Loucy (cell line): ENCODE data around the gene TOGARAM1.

Experiments
- H2AFZ ChIP-seq: fragments of 200-600 bp; sonication (generic); 2 replicates; pipeline ENCODE4 v1.6.0; 2016; ENCODE audit warnings: antibody characterized with exemption, mild to moderate bottlenecking, low read length, moderate library complexity
- H3F3A ChIP-seq: fragments of 200-600 bp; 2 replicates; pipeline ENCODE4 v1.6.0; 2016; ENCODE audit warnings: antibody characterized with exemption, low read depth, mild to moderate bottlenecking
- H3K27me3 ChIP-seq: fragments of 200-600 bp; sonication (generic); 2 replicates; pipeline ENCODE4 v1.6.1; 2014; ENCODE audit warnings: low read length, mild to moderate bottlenecking; ENCODE audit not compliant: insufficient read depth, poor library complexity, severe bottlenecking
- H3K36me3 ChIP-seq: fragments of 200-600 bp; sonication (generic); 2 replicates; pipeline ENCODE4 v1.6.1; 2016; ENCODE audit warnings: low read length; ENCODE audit not compliant: insufficient read depth
- H3K4me1 ChIP-seq: fragments of 200-600 bp; sonication (generic); 2 replicates; pipeline ENCODE4 v1.5.1; 2014; ENCODE audit warnings: low read length, mild to moderate bottlenecking; ENCODE audit not compliant: insufficient read depth, poor library complexity, severe bottlenecking
- H3K4me2 ChIP-seq: fragments of 200-600 bp; sonication (generic); 2 replicates; pipeline ENCODE4 v1.6.0; 2014; ENCODE audit warnings: antibody characterized with exemption, low read length, low read depth, mild to moderate bottlenecking; ENCODE audit not compliant: poor library complexity, severe bottlenecking
- H3K4me3 ChIP-seq: fragments of 200-600 bp; sonication (generic); 2 replicates; pipeline ENCODE4 v1.5.1; 2014; ENCODE audit warnings: low read length, mild to moderate bottlenecking, mixed read lengths; ENCODE audit not compliant: poor library complexity, severe bottlenecking
- H3K79me2 ChIP-seq: fragments of 200-600 bp; sonication (generic); 2 replicates; pipeline ENCODE4 v1.6.1; 2014; ENCODE audit warnings: low read length; ENCODE audit not compliant: insufficient read depth
- H3K9ac ChIP-seq: fragments of 200-600 bp; sonication (generic); 2 replicates; pipeline ENCODE4 v1.6.0; 2014; ENCODE audit warnings: mild to moderate bottlenecking, low read depth, low read length, moderate library complexity; ENCODE audit not compliant: poor library complexity, severe bottlenecking
- H3K9me2 ChIP-seq: fragments of 200-600 bp; sonication (generic); replicated peaks from 2 replicates; pipeline ENCODE4 v1.6.1; 2016; ENCODE audit warnings: low read depth, low read length, mixed read lengths
- H3K9me3 ChIP-seq: fragments of 200-600 bp; sonication (generic); 2 replicates; pipeline ENCODE4 v1.6.1; 2014; ENCODE audit warnings: mild to moderate bottlenecking, antibody characterized with exemption, low read length, low read depth; ENCODE audit not compliant: insufficient read depth
- H4K20me1 ChIP-seq: fragments of 200-600 bp; sonication (generic); 2 replicates; pipeline ENCODE4 v1.6.0; 2014; ENCODE audit warnings: antibody characterized with exemption, low read length, mild to moderate bottlenecking; ENCODE audit not compliant: insufficient read depth, poor library complexity, severe bottlenecking
- CTCF ChIP-seq: fragments of 200-600 bp; sonication (generic); conservative IDR thresholded peaks from 2 replicates; pipeline ENCODE4 v1.5.1; 2014; ENCODE audit warnings: mild to moderate bottlenecking, antibody characterized with exemption, low read length
- EZH2phosphoT487 ChIP-seq: fragments of 200-600 bp; IDR thresholded peaks from 2 replicates; pipeline ENCODE4 v1.6.1; 2018; ENCODE audit warnings: antibody characterized with exemption, mild to moderate bottlenecking, moderate library complexity, borderline replicate concordance

TOGARAM1 gene

GRCh38 chr14:44968714-44969113, 6.7 kb downstream of the TOGARAM1 start:
- Histone ChIP-seq H3K27me3 (no peaks in the 10 kb centered on the region), H3K4me2 (peak overlapping the region; percentile 55), H3F3A (no peaks in the 10 kb centered on the region; the same call in 1 of the 2 replicates), H3K9ac (no peak overlapping the region), H3K4me1 (peaks cover 20% of the 10 kb centered on the region), H4K20me1 (no peaks in the 10 kb centered on the region), H3K9me2 (no peaks in the 10 kb centered on the region), H3K79me2 (peaks cover 14% of the 10 kb centered on the region), H3K4me3 (peak overlapping the region; percentile 64), H3K9me3 (no peaks in the 10 kb centered on the region), H2AFZ (no peak overlapping the region), H3K36me3 (no peaks in the 10 kb centered on the region)
- no peak for TF ChIP-seq CTCF
- TF ChIP-seq EZH2phosphoT487, result no peak

- Histone ChIP-seq H3K9me3 (no peaks in the 10 kb centered on the region), H3K4me2 (peak overlapping the region; percentile 48), H3K79me2 (peaks cover 28% of the 10 kb centered on the region), H3F3A (no peaks in the 10 kb centered on the region; the same call in 1 of the 2 replicates), H3K4me3 (peak overlapping the region; percentile 2), H3K9ac (no peak overlapping the region), H3K9me2 (no peaks in the 10 kb centered on the region), H2AFZ (no peak overlapping the region), H3K27me3 (no peaks in the 10 kb centered on the region), H3K36me3 (no peaks in the 10 kb centered on the region), H4K20me1 (no peaks in the 10 kb centered on the region), H3K4me1 (peaks cover 24% of the 10 kb centered on the region)
- TF ChIP-seq CTCF, result no peak
- no peak for TF ChIP-seq EZH2phosphoT487
Observed at GRCh38 chr14:44970907-44971306, 8.9 kb downstream of the TOGARAM1 start.

GRCh38 chr14:44971459-44971858, 9.5 kb downstream of the TOGARAM1 start:
- H3K9me3 ChIP-seq, result no peaks in the 10 kb centered on the region

More at GRCh38 chr14:44971459-44971858, 9.5 kb downstream of the TOGARAM1 start:
- Histone ChIP-seq H3K9me2 (no peaks in the 10 kb centered on the region), H3K79me2 (peaks cover 34% of the 10 kb centered on the region), H3K4me2 (peak overlapping the region; percentile 48), H3K4me1 (peaks cover 24% of the 10 kb centered on the region), H3F3A (no peaks in the 10 kb centered on the region; the same call in 1 of the 2 replicates), H3K9ac (no peak overlapping the region), H3K27me3 (no peaks in the 10 kb centered on the region), H4K20me1 (no peaks in the 10 kb centered on the region), H3K4me3 (peak overlapping the region; percentile 2), H3K36me3 (no peaks in the 10 kb centered on the region), H2AFZ (no peak overlapping the region)
- TF ChIP-seq EZH2phosphoT487 (no peak), CTCF (no peak)
